GM23338 (cell line): ENCODE measurements around the gene FRMD1. TPM values are rescaled to one million over a fixed set of nuclear protein-coding genes. Genes with fewer than 3 reads are reported as not detected.

Source experiments
- ATAC-seq: fragments of 200-7000 bp; cut with Tn5 transposase; 3 replicates; pipeline ENCODE4 v1.9.1; 2020
- DNase-seq: peaks from one replicate; pipeline ENCODE4 v3.0.0-alpha.2; 2015; ENCODE audit warnings: low spot score
- H2AFZ ChIP-seq: fragments of 200-600 bp; sonication (generic); 2 replicates; pipeline ENCODE4 v1.8.0; 2016; ENCODE audit warnings: antibody characterized with exemption, mild to moderate bottlenecking, moderate library complexity
- H3F3A ChIP-seq: fragments of 200-600 bp; sonication (generic); replicated peaks from 2 replicates; pipeline ENCODE4 v1.8.0; 2017; ENCODE audit warnings: antibody characterized with exemption, mixed run types, low read depth
- H3K27ac ChIP-seq: fragments of 200-600 bp; sonication (generic); 2 replicates; pipeline ENCODE4 v1.6.1; 2016; ENCODE audit warnings: low read depth
- H3K27me3 ChIP-seq: fragments of 200-600 bp; sonication (generic); 2 replicates; pipeline ENCODE4 v1.8.0; 2016; ENCODE audit warnings: mild to moderate bottlenecking, mixed run types, moderate library complexity; ENCODE audit not compliant: insufficient read depth
- H3K36me3 ChIP-seq: fragments of 200-600 bp; sonication (generic); 2 replicates; pipeline ENCODE4 v1.8.0; 2016; ENCODE audit warnings: mild to moderate bottlenecking; ENCODE audit not compliant: insufficient read depth
- H3K4me1 ChIP-seq: fragments of 200-600 bp; sonication (generic); 2 replicates; pipeline ENCODE4 v1.8.0; 2016; ENCODE audit warnings: mild to moderate bottlenecking, moderate library complexity; ENCODE audit not compliant: insufficient read depth
- H3K4me2 ChIP-seq: fragments of 200-600 bp; sonication (generic); 2 replicates; pipeline ENCODE4 v1.7.1; 2017; ENCODE audit warnings: mixed run types
- H3K4me3 ChIP-seq: fragments of 200-600 bp; sonication (generic); 2 replicates; pipeline ENCODE4 v1.6.1; 2016; ENCODE audit warnings: mixed run types
- H3K79me2 ChIP-seq: fragments of 200-600 bp; sonication (generic); replicated peaks from 2 replicates; pipeline ENCODE4 v1.8.0; 2017; ENCODE audit warnings: mild to moderate bottlenecking; ENCODE audit not compliant: insufficient read depth
- H3K9me2 ChIP-seq: fragments of 200-600 bp; sonication (generic); 2 replicates; pipeline ENCODE4 v1.8.0; 2017; ENCODE audit not compliant: insufficient read depth
- H4K20me1 ChIP-seq: fragments of 200-600 bp; sonication (generic); replicated peaks from 2 replicates; pipeline ENCODE4 v1.8.0; 2017; ENCODE audit warnings: mild to moderate bottlenecking; ENCODE audit not compliant: insufficient read depth
- H3K27ac Mint-ChIP-seq: 2 replicates; pipeline ENCODE4 v1.8.0; 2020; ENCODE audit warnings: inconsistent platforms, mild to moderate bottlenecking, moderate library complexity, mixed read lengths
- H3K27me3 Mint-ChIP-seq: 3 replicates; pipeline ENCODE4 v1.8.0; 2022; ENCODE audit warnings: low read depth, mild to moderate bottlenecking, moderate library complexity, mixed read lengths, inconsistent platforms; ENCODE audit not compliant: insufficient read depth, poor library complexity
- H3K36me3 Mint-ChIP-seq: 3 replicates; pipeline ENCODE4 v1.8.0; 2021; ENCODE audit warnings: low read depth, mild to moderate bottlenecking, inconsistent platforms, moderate library complexity, mixed read lengths
- H3K4me1 Mint-ChIP-seq: 3 replicates; pipeline ENCODE4 v1.8.0; 2020; ENCODE audit warnings: mild to moderate bottlenecking, inconsistent platforms, mixed read lengths
- H3K4me3 Mint-ChIP-seq: 3 replicates; pipeline ENCODE4 v1.8.0; 2021; ENCODE audit warnings: moderate library complexity, mild to moderate bottlenecking, inconsistent platforms, mixed read lengths
- H3K9me3 Mint-ChIP-seq: 3 replicates; pipeline ENCODE4 v1.8.0; 2020; ENCODE audit warnings: moderate library complexity, mild to moderate bottlenecking, inconsistent platforms, mixed read lengths
- JUNB ChIP-seq: IDR thresholded peaks from one replicate; pipeline ENCODE4 v1.6.1; 2016; ENCODE audit warnings: antibody characterized with exemption; ENCODE audit not compliant: unreplicated experiment
- POLR2AphosphoS5 ChIP-seq: IDR thresholded peaks from 2 replicates; pipeline ENCODE4 v1.6.1; 2016; ENCODE audit warnings: antibody characterized with exemption, low read depth
- STAT1 ChIP-seq: IDR thresholded peaks from one replicate; pipeline ENCODE4 v1.6.1; 2016; ENCODE audit warnings: antibody characterized with exemption; ENCODE audit not compliant: unreplicated experiment
- ZNF114 ChIP-seq: fragments of 250-450 bp; sonication (Bioruptor Pico); IDR thresholded peaks from 2 replicates; pipeline ENCODE4 v1.5.0; 2020; ENCODE audit warnings: mild to moderate bottlenecking, moderate library complexity
- ZNF331 ChIP-seq: fragments of 250-450 bp; sonication (Bioruptor Pico); IDR thresholded peaks from 2 replicates; pipeline ENCODE4 v1.5.0; 2020; ENCODE audit warnings: low read depth, mild to moderate bottlenecking, moderate library complexity
- ZNF462 ChIP-seq: fragments of 250-450 bp; sonication (Bioruptor Pico); IDR thresholded peaks from 2 replicates; pipeline ENCODE4 v1.5.0; 2020; ENCODE audit warnings: mild to moderate bottlenecking, moderate library complexity
- polyA plus RNA-seq: library from polyadenylated mRNA; unstranded; fragments of >200 nt; fragmentation: Nextera tagmentation; extraction: Ambion mirVana; gene quantifications from 2 replicates; pipeline ENCODE4 v1.2.1, GENCODE V29; 2016
- total RNA-seq: library from RNA; depleted of rRNA; stranded (reverse); fragments of >200 nt; shearing (Covaris generic); gene quantifications from 2 replicates; pipeline ENCODE4 v1.2.3, GENCODE V29; 2014
- TF ChIP-seq, protein P1 (sequence below): IDR thresholded peaks from one replicate; pipeline ENCODE4 v1.6.1; 2018; ENCODE audit warnings: antibody characterized with exemption; ENCODE audit not compliant: unreplicated experiment
- TF ChIP-seq, protein P2 (sequence below), 2 experiments: fragments of 200-600 bp in 1 of 2; sonication (generic) in 1 of 2; conservative IDR thresholded peaks; 2 replicates each; pipeline versions ENCODE4 v1.5.1 to v1.6.1; 2016 to 2017; ENCODE audit warnings: antibody characterized with exemption in 2 of 2, low read depth in 2 of 2, mild to moderate bottlenecking in 2 of 2, moderate library complexity in 1 of 2
- TF ChIP-seq, protein P3 (sequence below): IDR thresholded peaks from 2 replicates; pipeline ENCODE4 v1.6.1; 2016; ENCODE audit warnings: antibody characterized with exemption

Gene FRMD1
- total and polyA plus RNA-seq, 2 experiments from 2014 or later = 1.0 to 2.0 TPM

GRCh38 chr6:168011291-168011690 lies 67.7 kb downstream of the FRMD1 start (continued):
- TF ChIP-seq ZNF462 (CRISPR knock-in tag) (no peak), ZNF331 (CRISPR knock-in tag) (no peak), POLR2AphosphoS5 (no peak), ZNF114 (CRISPR knock-in tag) (no peak)
- TF ChIP-seq, protein P1, sequence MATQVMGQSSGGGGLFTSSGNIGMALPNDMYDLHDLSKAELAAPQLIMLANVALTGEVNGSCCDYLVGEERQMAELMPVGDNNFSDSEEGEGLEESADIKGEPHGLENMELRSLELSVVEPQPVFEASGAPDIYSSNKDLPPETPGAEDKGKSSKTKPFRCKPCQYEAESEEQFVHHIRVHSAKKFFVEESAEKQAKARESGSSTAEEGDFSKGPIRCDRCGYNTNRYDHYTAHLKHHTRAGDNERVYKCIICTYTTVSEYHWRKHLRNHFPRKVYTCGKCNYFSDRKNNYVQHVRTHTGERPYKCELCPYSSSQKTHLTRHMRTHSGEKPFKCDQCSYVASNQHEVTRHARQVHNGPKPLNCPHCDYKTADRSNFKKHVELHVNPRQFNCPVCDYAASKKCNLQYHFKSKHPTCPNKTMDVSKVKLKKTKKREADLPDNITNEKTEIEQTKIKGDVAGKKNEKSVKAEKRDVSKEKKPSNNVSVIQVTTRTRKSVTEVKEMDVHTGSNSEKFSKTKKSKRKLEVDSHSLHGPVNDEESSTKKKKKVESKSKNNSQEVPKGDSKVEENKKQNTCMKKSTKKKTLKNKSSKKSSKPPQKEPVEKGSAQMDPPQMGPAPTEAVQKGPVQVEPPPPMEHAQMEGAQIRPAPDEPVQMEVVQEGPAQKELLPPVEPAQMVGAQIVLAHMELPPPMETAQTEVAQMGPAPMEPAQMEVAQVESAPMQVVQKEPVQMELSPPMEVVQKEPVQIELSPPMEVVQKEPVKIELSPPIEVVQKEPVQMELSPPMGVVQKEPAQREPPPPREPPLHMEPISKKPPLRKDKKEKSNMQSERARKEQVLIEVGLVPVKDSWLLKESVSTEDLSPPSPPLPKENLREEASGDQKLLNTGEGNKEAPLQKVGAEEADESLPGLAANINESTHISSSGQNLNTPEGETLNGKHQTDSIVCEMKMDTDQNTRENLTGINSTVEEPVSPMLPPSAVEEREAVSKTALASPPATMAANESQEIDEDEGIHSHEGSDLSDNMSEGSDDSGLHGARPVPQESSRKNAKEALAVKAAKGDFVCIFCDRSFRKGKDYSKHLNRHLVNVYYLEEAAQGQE = no peak

- Histone ChIP-seq H3K4me3 (no peak overlapping the region), H2AFZ (no peak overlapping the region), H3K9me2 (no peaks in the 10 kb centered on the region), H3K27me3 (no peaks in the 10 kb centered on the region), H4K20me1 (no peaks in the 10 kb centered on the region), H3K79me2 (no peaks in the 10 kb centered on the region), H3K36me3 (no peaks in the 10 kb centered on the region), H3K4me2 (no peak overlapping the region), H3F3A (no peaks in the 10 kb centered on the region), H3K27ac (no peak overlapping the region), H3K4me1 (no peaks in the 10 kb centered on the region)
- no peak for ATAC-seq
- Mint-ChIP-seq H3K4me1 (no peaks in the 10 kb centered on the region), H3K9me3 (peaks cover 18% of the 10 kb centered on the region), H3K36me3 (peaks cover 7% of the 10 kb centered on the region; the same call in 2 of the 3 replicates), H3K27ac (no peak overlapping the region), H3K27me3 (peaks cover 4% of the 10 kb centered on the region), H3K4me3 (no peak overlapping the region)
- DNase-seq = no peak
- TF ChIP-seq, protein P2, sequence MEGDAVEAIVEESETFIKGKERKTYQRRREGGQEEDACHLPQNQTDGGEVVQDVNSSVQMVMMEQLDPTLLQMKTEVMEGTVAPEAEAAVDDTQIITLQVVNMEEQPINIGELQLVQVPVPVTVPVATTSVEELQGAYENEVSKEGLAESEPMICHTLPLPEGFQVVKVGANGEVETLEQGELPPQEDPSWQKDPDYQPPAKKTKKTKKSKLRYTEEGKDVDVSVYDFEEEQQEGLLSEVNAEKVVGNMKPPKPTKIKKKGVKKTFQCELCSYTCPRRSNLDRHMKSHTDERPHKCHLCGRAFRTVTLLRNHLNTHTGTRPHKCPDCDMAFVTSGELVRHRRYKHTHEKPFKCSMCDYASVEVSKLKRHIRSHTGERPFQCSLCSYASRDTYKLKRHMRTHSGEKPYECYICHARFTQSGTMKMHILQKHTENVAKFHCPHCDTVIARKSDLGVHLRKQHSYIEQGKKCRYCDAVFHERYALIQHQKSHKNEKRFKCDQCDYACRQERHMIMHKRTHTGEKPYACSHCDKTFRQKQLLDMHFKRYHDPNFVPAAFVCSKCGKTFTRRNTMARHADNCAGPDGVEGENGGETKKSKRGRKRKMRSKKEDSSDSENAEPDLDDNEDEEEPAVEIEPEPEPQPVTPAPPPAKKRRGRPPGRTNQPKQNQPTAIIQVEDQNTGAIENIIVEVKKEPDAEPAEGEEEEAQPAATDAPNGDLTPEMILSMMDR (conservative IDR thresholded peaks at IDR 0.05; ENCODE audit: low read depth in 2 of 2) = no peak
- TF ChIP-seq JUNB = no peak
- TF ChIP-seq STAT1 = no peak
- no peak for TF ChIP-seq ZNF331 (CRISPR knock-in tag)
- TF ChIP-seq, protein P3, sequence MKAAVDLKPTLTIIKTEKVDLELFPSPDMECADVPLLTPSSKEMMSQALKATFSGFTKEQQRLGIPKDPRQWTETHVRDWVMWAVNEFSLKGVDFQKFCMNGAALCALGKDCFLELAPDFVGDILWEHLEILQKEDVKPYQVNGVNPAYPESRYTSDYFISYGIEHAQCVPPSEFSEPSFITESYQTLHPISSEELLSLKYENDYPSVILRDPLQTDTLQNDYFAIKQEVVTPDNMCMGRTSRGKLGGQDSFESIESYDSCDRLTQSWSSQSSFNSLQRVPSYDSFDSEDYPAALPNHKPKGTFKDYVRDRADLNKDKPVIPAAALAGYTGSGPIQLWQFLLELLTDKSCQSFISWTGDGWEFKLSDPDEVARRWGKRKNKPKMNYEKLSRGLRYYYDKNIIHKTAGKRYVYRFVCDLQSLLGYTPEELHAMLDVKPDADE = no peak
- TF ChIP-seq POLR2AphosphoS5 = no peak
Observed at GRCh38 chr6:168009331-168009730, 69.7 kb downstream of the FRMD1 start.
